GM23248 (cell line): ENCODE results near the gene MBD4.

ENCODE experiments used
- EZH2 ChIP-seq: fragments of 200-600 bp; sonication (generic); IDR thresholded peaks from 2 replicates; pipeline ENCODE4 v1.6.1; 2018; ENCODE audit warnings: antibody characterized with exemption, mild to moderate bottlenecking; ENCODE audit not compliant: insufficient read depth, poor library complexity, severe bottlenecking
- EZH2phosphoT487 ChIP-seq: fragments of 200-600 bp; sonication (generic); IDR thresholded peaks from 2 replicates; pipeline ENCODE4 v1.6.1; 2018; ENCODE audit warnings: antibody characterized with exemption, moderate library complexity, mild to moderate bottlenecking, low read depth; ENCODE audit not compliant: insufficient read depth

GRCh38 chr3:129449279-129450115 lies 9.7 kb upstream of the MBD4 start:
- TF ChIP-seq EZH2 (no peak), EZH2phosphoT487 (no peak)
